Gastrocnemius medialis (tissue), 4 donors: ENCODE measurements around the gene PKNOX2. TPM values are rescaled to one million over a fixed set of nuclear protein-coding genes. Genes with fewer than 3 reads are reported as not detected.

Experiments
- ATAC-seq, 2 donors: fragments of 150-250 bp; one replicate each; pipeline ENCODE4 v1.9.1; 2016
- DNase-seq, 2 donors: peaks; one replicate each; pipeline ENCODE4 v3.0.0-alpha.2; 2019
- H3K27ac ChIP-seq, 4 donors: fragments of 200-600 bp; sonication (generic); 1 replicate in 1 of 4; 2 replicates in 3 of 4; pipeline ENCODE4 v1.5.1; 2016 to 2018; ENCODE audit warnings: mild to moderate bottlenecking in 2 of 4, moderate library complexity in 1 of 4
- H3K27me3 ChIP-seq, 3 donors: fragments of 200-600 bp; sonication (generic) in 2 of 3; 1 replicate in 1 of 3; 2 replicates in 2 of 3; pipeline versions ENCODE4 v1.5.1 to v1.6.0; 2016 to 2019; ENCODE audit warnings: mild to moderate bottlenecking in 1 of 3, moderate library complexity in 1 of 3
- H3K36me3 ChIP-seq, 2 donors: fragments of 200-600 bp; sonication (generic) in 1 of 2; one replicate each; pipeline ENCODE4 v1.5.1; 2017 to 2018
- H3K4me1 ChIP-seq, 2 donors: fragments of 200-600 bp; sonication (generic) in 1 of 2; one replicate each; pipeline ENCODE4 v1.5.1; 2016 to 2017; ENCODE audit warnings: mild to moderate bottlenecking in 2 of 2
- H3K4me3 ChIP-seq, 4 donors: fragments of 200-600 bp; sonication (generic) in 3 of 4; 1 replicate in 1 of 4; 2 replicates in 3 of 4; pipeline ENCODE4 v1.5.1; 2016 to 2019; ENCODE audit warnings: mild to moderate bottlenecking in 2 of 4
- H3K9me3 ChIP-seq, 3 donors: fragments of 200-600 bp; sonication (generic) in 2 of 3; 1 replicate in 1 of 3; 2 replicates in 2 of 3; pipeline ENCODE4 v1.5.1; 2016 to 2019
- CTCF ChIP-seq, 5 experiments: fragments of 450-650 bp in 3 of 5; fragments of 200-600 bp in 2 of 5; sonication (generic) in 2 of 5; IDR thresholded peaks in 4 of 5; conservative IDR thresholded peaks in 1 of 5; 1 replicate in 4 of 5; 2 replicates in 1 of 5; pipeline ENCODE4 v1.5.1; 2016 to 2019; ENCODE audit warnings: antibody characterized with exemption in 5 of 5, mild to moderate bottlenecking in 3 of 5, moderate library complexity in 3 of 5
- POLR2A ChIP-seq, 2 donors: fragments of 450-650 bp; IDR thresholded peaks; one replicate each; pipeline ENCODE4 v1.6.1; 2017; ENCODE audit warnings: antibody characterized with exemption in 2 of 2, mild to moderate bottlenecking in 2 of 2, moderate library complexity in 2 of 2
- in situ Hi-C, 4 donors: fragments of 200-750 bp; cut with MboI; loops; one replicate each; pipeline versions ENCODE4 v1.15.0 to v1.8.0; 2017; ENCODE audit warnings: low sequenced_read_pairs in 4 of 4
- intact Hi-C: fragments of 100-400 bp; cut with DNase I; formaldehyde crosslinking; loops from one replicate; pipeline ENCODE4 v1.15.1; 2023; ENCODE audit warnings: low total_unique reads
- total RNA-seq, 4 donors: library from RNA; depleted of rRNA; stranded (reverse); fragments of >200 nt; gene quantifications; one replicate each; pipeline versions ENCODE4 v1.1.0 to v1.2.3, GENCODE V29; 2016

The PKNOX2 gene
- total RNA-seq, 4 donors from 2014 or later = 3.7 to 11.7 (median 6.0) TPM

- Histone ChIP-seq H3K4me3 (no peak overlapping the region), H3K4me1 (peaks cover 42 to 43% of the 10 kb centered on the region in 2 donors), H3K27ac (peak overlapping the region in 1 of 4 donors; percentile 75), H3K36me3 (no peaks in the 10 kb centered on the region), H3K27me3 (no peaks in the 10 kb centered on the region), H3K9me3 (no peaks in the 10 kb centered on the region)
- TF ChIP-seq CTCF (IDR thresholded peaks at IDR 0.05 in 4 of 5, conservative IDR thresholded peaks at IDR 0.05 in 1 of 5) (no peak), POLR2A (IDR thresholded peaks at IDR 0.05) (no peak)
- no peak for ATAC-seq
- in situ Hi-C loops = no loop called here
- intact Hi-C loops = loop anchor here (2.0 to 5.0 kb wide), 2 partner anchors 179 to 202 kb away; no protein-coding TSS in a partner anchor
- no peak for DNase-seq
Observed at GRCh38 chr11:125225401-125225800, 60.9 kb downstream of the PKNOX2 start.

GRCh38 chr11:125226031-125226430 lies 61.5 kb downstream of the PKNOX2 start:
- Histone ChIP-seq H3K4me1 (peaks cover 43 to 44% of the 10 kb centered on the region in 2 donors), H3K9me3 (no peaks in the 10 kb centered on the region), H3K36me3 (no peaks in the 10 kb centered on the region), H3K4me3 (no peak overlapping the region), H3K27me3 (no peaks in the 10 kb centered on the region), H3K27ac (peak overlapping the region in 1 of 4 donors; percentile 19)
- in situ Hi-C loops = no loop called here
- intact Hi-C loops = loop anchor here (5.0 kb wide), 1 partner anchor 201 kb away; no protein-coding TSS in a partner anchor
- no peak for TF ChIP-seq CTCF (IDR thresholded peaks at IDR 0.05 in 4 of 5, conservative IDR thresholded peaks at IDR 0.05 in 1 of 5)
- TF ChIP-seq POLR2A (IDR thresholded peaks at IDR 0.05) = no peak
- no peak for DNase-seq
- no peak for ATAC-seq

- ATAC-seq = no peak
Observed at GRCh38 chr11:125226706-125227105, 62.2 kb downstream of the PKNOX2 start.

GRCh38 chr11:125227151-125227550 lies 62.6 kb downstream of the PKNOX2 start:
- TF ChIP-seq CTCF (IDR thresholded peaks at IDR 0.05 in 4 of 5, conservative IDR thresholded peaks at IDR 0.05 in 1 of 5) = no peak
- TF ChIP-seq POLR2A (IDR thresholded peaks at IDR 0.05) = no peak
- Histone ChIP-seq H3K27ac (peak overlapping the region in 1 of 4 donors; percentile 80), H3K4me1 (peaks cover 43 to 49% of the 10 kb centered on the region in 2 donors), H3K36me3 (no peaks in the 10 kb centered on the region), H3K4me3 (no peak overlapping the region), H3K9me3 (no peaks in the 10 kb centered on the region), H3K27me3 (no peaks in the 10 kb centered on the region)
- ATAC-seq (no peak), DNase-seq (no peak)
- intact Hi-C loops (loop anchor here (5.0 kb wide), 1 partner anchor 200 kb away; no protein-coding TSS in a partner anchor), in situ Hi-C loops (no loop called here)

More at GRCh38 chr11:125226706-125227105, 62.2 kb downstream of the PKNOX2 start:
- no peaks in the 10 kb centered on the region for H3K36me3 ChIP-seq
- TF ChIP-seq CTCF (IDR thresholded peaks at IDR 0.05 in 4 of 5, conservative IDR thresholded peaks at IDR 0.05 in 1 of 5) (no peak), POLR2A (IDR thresholded peaks at IDR 0.05) (no peak)
- no peaks in the 10 kb centered on the region for H3K27me3 ChIP-seq
- H3K4me1 ChIP-seq = peaks cover 44 to 46% of the 10 kb centered on the region in 2 donors
- DNase-seq = no peak
- H3K9me3 ChIP-seq = no peaks in the 10 kb centered on the region
- in situ Hi-C loops (no loop called here), intact Hi-C loops (loop anchor here (5.0 kb wide), 1 partner anchor 201 kb away; no protein-coding TSS in a partner anchor)
- H3K27ac ChIP-seq = peak overlapping the region in 1 of 4 donors; percentile 19
- no peak overlapping the region for H3K4me3 ChIP-seq
